Activated CD8-positive, alpha-beta memory T cell treated with anti-CD3 and anti-CD28 coated beads, Interleukin-2, amount 50 U/mL, for 1 hour (primary cell): ENCODE data around the gene MCF2L2.
"Not testable (repeated sequence)": the region's sequence is repeated elsewhere in the genome, so short reads cannot be mapped to it uniquely, and the experiment has no call there.

Experiments
- DNase-seq: peaks from one replicate; pipeline ENCODE4 v3.0.0-alpha.2; 2020; ENCODE audit errors: extremely low read depth

MCF2L2 gene

DNA sequence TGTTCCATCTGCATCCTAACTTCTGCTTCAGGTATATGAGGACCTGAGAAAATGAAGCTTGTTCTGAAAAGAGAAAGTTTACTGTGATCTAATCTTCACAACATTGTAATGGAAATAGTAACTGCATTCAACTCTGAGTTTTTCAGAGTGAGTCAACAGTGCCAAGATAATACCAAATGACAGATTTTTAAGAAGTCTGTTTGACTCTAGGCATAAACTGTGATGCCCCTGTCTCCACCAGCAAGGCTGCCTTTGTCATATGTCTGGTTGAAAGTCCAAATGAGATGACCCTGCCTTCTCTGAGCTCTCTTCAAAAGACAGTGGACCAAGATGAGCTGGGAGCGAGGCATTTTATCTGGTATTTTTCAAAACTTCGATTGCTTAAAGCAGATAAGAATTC is 220.2 kb downstream of the MCF2L2 start:
- no peak for DNase-seq

DNA sequence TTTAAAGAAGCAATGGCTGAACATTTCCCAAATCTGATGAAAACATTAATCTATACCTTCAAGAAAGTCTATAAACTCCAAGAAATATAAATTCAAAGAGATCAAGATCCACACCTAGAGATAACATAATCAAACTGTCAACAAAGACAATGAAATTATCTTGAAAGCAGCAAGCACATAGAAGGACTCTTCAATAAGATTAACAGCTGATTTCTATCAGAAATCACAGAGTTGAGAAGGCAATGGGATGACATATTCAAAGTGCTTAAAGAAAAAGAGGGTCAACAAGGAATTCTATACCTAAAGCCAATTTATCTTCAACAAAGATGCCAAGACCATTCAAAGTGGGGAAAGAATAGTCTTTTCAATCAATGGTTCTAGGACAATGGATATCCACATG is 224.7 kb downstream of the MCF2L2 start:
- DNase-seq = no peak

DNA sequence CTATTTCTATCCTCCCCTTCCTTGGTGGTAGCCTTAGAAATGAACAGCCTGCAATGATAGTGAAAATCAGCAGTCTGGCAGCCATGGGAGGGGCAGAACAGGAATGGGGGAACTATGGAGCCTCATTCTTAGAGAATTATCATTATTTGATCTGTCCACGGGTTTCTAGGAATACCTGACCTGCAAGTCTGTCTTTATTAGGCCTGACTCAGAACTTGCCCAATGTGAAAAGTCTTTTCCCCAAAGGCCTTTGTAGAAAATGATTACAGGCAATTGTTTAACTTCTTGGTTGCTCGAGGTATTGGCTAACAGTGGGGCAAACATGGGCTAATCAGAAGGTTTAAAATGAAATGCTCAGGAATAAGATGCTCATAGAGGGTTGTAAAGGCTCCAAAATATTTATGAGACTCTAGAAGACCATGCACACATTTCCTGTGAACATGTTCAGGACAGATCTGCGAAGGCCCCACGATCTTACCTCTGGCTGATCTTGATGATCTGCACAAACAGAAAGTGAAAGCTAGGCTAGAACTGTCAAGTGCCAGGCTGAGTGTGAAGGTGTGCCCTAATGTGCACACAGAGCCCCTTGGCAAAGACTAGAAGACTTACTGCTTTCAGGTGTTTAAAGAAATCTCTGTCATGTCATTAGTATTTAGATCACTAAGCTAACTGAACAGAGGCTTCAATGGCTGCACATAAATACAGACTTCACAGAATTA is 226.3 kb downstream of the MCF2L2 start:
- no peak for DNase-seq

DNA sequence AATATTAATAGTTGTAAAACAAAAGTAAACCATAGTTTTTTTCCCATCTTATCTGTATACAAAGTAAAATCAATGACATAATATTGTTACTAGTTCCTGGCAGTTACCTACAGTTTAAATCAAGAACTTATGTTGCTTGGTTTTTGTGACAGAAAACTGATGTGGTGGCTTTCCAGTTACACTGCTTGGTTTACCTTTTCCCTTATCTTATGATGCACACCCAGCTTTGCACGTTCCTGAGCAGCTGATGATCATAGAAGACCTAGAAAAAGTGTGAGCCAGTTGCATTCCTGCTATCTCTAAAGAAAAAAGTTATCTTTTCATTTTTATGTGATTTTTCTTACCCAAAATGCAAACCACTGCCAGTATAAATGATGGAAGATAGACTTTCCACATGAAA is 229.5 kb downstream of the MCF2L2 start:
- no peak for DNase-seq

DNA sequence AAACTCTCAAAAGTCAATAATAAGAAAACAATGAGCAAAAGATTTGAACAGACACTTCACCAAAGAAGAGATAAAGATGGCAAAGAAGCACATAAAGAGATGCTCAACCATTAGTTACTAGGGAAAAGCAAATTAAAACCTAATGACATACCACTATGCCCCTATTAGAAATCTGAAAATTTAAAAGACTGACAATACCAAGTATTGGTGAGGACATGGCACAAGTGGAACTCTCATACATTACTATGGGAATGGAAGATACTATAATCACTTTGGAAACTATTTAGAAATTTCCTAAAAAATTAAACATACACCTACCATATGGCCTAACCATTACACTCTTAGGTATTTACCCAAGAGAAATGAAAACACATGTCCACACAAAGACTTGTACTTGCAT is 230.7 kb downstream of the MCF2L2 start:
- no peak for DNase-seq

DNA sequence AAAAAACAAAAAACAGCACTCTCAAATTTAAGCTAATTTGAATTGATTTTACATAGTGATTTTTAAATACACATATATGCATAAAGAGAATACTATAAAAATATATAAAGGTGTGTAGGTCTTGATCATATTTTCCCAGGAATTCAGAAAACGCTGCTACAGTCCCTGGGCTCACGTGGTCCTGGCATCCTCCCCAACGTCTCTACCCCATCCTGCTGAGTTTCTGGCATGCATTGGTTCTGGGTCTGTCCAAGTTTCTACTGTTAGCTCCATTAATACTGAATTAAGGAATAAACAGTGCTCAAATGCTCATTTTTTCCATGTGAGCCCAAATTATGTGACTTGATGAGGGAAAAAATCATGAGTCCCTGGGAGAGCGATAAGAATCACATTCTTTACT is 233.2 kb downstream of the MCF2L2 start:
- no peak for DNase-seq

DNA sequence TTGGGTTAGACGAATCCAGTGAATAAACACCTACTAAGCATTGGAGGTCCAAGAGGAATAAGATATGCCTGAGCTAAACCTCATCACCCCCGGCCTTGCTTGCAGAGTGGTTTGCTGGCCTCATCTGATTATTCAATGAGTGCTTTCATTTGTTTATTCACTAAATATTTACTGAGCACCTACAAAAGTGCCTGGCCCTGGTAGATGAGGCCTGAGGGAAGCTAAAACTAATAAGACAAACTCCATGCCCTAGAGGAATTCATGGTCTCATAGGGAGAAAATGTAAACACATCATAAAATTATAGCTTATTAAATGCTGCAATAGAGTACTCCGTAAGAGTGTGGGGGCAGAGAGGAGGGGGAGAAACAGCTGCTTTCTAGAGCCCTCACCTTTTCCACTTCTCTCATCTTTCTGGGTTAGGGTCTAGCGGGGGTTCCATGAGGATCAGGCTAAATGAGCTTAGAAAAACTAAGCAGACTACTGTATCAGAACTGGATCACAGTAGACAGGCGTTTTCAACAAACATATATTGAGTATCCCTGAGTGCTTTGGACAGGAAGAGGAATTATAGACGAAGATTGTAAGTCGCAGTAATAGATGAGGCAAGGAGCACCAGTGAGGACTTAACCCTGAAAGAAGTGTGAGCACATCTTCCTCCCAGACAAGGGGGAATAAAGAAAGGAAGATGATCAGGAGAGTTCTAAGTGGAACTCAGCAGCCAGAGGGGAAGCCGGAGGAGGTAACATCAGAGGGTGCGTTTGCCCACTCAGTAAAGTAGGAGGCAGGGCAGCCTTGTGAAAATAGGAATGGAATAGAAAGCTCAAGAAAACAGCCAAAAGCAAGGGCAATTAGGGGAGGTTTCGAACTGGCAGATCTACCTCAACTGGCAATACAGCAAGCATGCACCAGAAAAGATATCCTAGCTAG is 234.4 kb downstream of the MCF2L2 start:
- DNase-seq = no peak

DNA sequence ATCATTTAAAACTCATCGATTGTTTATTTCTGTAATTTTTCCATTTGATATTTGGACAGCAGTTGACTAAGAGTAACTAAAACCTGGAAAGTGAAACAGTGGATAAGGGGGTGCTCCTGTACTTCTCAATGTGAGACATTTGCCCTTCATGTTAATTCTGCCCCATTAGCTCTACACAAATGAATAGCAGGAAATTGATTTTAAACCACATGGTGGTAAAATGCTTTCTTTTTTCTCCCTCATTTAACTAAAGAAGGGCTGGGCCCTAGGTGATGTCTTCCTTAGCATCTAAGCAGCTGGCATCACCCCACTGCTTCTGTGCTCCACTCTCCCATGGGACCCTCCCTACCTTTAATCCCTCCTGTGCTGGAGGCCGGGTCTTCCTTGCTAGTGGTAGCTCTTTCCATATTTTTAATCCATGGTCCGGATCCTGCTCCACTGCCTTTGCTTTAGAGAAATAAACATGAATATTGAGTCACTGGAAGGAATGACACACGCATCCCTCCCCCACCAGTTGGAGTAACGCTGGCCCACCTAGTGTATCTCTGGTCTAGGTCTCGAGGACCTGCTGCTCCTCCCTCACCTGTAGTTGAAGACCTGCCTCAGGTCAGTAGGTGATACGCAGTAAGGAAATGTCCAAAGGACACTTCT is 235.6 kb downstream of the MCF2L2 start:
- no peak for DNase-seq

DNA sequence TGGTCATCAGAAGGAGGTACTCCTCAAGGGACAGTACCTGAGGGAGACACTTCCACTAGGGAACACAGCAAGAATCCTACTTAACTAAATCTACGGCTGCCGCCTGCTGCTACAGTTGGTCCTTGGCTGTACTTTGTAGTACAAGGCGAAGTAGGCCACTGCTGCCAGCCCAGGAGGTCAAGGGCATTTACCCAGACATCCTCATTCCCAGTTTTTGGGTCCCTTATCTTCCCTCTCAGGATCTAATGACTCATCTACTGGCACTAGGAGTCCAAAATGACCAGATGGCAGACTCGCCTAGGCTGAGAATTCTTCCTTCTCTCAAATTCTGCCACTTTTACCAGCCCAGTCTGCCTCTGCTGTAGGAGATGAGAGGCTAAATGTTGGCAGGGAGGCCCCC is 238.8 kb downstream of the MCF2L2 start:
- DNase-seq = no peak

DNA sequence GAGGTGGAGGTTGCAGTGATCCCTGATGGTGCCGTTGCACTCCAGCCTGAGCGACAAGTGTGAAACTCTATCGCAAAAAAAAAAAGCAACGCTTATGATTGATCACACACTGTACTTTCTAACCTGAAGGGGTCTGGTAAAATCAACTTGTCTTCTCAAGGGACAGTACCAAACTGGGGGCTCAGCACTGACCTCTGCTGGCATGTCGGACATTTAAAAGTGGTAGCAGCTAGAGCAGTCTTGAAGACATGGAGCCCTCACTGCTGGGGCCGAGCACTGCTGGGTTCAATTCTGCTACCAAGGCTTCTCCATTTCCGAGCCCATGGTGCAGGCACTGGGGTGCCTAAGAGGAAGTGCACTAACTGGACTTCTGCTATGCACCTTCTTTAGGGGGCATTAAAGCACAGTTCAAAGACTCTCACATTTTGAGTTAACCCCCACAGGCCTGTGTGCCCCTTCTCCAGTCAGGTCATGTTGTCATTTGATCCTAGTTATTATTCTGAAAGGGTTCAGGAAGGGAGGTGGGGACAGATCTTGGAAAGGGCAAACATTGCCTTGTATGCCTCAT is 239.4 kb downstream of the MCF2L2 start:
- no peak for DNase-seq

DNA sequence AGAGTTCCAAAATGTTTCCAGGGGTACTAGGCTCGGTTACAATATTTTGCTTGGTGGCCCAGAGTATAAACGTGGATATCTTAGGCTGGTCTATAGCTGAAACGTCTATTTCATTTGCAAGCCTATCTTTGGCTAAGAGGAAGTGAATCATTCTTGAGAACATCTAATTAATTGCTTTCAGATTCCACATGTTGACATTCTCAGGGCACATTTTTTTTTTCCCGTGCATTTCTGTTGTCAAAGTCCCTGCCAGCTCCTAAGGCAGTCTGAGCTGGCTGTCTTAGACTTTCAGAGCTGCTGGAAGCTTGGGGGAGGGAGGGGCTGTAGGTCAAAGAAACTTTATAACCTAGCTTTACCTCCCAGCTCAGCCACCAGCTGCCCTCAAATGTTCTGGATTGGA is 242.7 kb downstream of the MCF2L2 start:
- no peak for DNase-seq

DNA sequence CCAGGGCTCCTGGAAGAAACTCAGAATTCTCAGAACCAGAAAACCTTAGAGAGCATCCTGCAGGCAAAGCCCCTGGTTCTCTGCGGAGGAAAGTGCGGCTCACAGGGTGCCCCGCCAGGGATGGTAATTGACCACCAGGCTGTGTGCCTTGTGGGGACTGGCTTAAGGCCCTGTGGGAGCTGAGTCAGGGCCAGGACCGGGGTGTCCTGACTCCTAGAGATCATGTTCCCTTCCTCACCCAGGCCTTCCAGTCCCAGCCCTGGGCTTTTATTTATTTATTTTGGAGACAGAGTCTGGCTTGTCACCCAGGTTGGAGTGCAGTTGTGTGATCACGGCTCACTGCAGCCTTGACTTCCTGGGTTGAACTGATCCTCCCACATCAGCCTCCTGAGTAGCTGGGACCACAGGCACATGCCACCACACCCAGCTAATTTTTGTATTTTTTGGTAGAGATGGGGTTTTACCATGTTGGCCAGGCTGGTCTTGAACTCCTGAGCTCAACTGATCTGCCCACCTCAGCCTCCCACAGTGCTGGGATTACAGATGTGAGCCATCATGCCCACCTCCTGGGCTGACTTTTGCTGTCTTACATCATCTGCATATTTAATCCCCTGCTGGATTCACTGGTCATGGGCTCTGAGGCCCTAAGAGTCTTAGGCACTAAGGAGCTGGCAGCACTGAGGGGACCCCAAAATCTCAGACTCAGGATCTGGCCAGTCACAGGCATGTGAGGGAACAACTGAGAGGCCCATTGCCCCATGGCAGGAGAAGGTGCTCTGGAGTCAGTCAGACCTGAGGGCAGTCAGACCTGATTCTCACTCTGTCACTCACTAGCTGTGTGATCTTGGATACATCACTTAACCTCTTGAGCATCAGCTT is 245.4 kb downstream of the MCF2L2 start:
- no peak for DNase-seq

DNA sequence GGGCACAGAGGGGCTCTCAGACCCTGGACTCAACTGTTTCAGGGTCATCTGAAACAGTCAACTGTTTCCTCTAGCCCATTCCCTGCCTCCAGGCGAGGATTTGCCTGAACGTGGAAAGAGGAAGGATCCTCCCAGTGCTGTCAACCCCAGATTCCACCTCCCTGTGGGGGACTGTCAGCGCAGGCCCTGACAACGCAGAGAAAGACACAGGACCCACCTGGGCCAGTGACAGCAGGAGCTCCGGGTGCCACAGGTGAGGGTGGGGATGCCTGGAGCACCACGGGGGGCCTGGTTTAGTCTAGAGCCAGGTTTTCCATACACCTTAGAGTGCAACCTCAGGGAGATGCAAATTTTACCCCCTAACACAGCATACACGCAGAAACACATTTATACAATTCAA is 246.3 kb downstream of the MCF2L2 start:
- DNase-seq = no peak

DNA sequence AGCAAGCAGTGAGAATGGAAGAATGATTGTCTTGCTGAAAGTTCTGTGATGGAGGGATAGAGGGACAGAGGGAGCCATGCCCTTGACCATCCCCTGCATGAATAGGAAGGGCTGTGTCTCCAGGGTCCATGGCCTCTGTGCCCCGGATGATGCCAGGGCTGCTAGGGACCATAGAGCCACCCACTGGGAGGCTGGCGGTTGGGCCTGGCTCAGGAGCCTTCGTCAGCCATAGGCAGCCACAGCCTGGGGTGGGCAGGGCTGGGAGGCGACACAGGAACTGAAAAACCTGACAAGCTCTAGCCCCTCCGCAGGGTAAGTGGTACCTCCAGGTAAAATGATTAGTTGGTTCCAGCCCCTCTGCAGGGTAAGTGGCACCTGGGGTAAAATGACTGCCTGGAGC is 246.8 kb downstream of the MCF2L2 start:
- DNase-seq = no peak

DNA sequence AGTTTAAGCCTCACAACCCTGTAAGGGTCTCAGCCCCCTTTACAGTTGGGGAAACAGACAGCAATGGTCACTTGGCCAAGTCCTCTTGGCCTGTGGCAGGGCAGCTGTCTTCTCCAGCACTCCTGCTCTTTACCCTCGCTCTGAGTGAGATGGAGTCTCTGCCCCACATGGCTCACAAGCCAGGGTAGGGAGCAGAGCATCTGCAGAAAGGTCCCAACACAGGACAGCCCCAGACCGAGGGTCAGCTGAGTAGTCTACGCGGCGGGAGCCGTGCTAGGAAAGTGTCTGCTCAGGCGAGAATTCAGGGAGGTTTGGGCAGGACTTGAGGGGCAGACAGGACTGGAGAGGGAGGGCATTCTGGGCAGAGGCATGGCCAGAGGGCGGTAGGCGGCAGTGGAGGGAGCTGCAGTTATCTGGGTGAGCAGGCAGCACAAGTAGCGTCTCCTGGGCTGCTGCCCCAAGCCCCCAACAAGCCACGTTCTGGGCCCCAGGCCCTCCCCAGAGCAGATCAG is 247.6 kb downstream of the MCF2L2 start:
- no peak for DNase-seq

DNA sequence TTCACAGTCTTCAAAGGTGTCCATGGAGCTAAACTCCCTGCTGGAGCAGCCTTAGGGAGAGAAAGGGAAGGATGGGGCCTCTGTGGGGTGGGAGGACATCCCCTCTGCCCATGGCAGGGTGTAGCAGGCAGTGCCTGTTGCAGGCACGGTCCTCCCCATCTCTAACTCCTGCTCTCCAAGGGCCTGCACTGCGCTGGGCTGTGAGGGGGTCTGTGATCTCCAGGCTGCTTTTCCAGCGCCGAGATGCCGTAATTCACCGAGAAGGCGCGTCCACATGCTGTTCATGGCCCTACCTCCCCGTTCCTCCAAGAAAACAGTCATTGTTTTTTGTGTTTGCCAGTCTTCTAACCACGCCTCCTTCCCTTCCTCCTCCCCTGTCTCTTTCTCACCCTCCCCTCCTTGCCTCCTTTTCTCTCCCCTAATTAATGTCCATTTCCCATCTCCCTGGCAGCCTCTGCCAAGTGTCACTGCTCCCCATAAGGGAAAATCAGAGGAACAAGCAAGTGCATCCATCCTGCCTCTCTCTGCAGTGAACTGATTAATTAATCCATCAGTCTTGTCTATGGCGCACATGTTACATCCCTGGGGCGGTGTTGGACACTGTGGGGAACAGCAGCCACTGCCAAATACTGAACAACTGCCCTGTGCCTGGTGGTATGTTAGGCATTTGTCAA is 248.2 kb downstream of the MCF2L2 start:
- no peak for DNase-seq

DNA sequence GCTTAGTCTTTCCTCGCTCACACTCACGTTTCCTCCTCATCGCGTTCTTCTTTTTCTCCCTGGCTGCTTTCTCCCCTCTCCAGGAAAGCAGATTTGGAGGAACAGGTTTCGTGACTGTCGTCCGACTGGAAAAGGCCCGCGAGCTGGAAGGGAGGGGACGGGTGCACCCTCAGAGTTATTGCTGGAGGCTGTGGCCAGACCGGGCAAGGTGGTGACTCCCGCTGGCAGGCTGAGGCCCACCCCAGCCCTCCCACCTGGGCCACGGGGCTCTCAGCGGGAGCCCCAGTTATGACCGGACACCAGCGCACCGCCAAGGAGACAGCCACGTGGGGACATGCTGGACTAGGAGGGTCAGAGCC is 248.9 kb downstream of the MCF2L2 start:
- not testable (repeated sequence) for DNase-seq

DNA sequence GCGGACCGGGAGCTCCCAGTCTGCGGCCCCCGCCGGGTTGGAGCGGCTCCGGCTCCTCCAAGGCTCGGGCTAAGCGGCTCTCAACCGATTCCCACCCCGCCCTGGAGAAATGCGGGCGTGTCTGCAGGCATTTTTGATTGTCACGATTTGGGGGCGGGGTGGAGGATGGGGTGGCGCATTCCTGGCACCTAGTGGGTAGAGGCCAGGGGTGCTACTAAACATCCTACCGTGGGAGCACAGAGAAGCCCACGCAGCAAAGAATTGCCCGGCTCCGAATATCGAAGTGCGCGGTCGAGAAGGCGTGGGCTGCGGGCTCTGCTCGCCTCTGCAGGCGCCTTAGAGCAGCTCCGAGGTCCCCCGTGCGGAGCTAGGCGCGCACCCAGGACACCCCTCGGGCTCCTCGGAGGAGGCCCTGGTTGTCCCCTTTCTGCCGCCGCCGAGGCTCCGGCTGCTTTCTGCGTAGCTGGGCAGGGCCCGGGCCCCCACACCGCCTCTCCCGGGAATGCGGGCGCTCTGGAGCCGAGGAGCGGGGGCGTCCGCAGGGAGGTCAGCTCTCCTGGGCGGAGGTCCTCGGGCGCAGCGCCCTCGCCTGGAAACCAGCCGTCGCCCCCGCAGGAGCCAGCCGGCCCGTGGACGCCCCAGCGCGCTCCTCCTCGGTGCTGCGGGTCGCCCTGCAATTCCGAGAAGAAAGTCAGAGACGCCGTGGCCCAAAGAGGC is 249.4 kb downstream of the MCF2L2 start:
- DNase-seq = no peak

DNA sequence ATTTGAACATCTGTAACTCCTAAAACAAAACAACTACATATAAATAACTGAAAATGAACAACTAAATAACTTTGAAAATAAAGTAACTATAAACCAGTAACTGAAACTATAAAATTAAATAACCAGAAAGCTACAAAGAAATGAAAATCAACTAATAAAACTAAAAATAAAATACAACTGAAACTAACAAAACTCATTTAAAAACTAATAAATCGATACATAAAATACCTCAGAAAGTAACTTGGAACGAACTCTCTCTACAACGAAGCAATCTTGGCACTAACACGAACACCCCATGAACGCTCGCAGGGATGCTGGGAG is 249.9 kb downstream of the MCF2L2 start:
- DNase-seq = no peak

DNA sequence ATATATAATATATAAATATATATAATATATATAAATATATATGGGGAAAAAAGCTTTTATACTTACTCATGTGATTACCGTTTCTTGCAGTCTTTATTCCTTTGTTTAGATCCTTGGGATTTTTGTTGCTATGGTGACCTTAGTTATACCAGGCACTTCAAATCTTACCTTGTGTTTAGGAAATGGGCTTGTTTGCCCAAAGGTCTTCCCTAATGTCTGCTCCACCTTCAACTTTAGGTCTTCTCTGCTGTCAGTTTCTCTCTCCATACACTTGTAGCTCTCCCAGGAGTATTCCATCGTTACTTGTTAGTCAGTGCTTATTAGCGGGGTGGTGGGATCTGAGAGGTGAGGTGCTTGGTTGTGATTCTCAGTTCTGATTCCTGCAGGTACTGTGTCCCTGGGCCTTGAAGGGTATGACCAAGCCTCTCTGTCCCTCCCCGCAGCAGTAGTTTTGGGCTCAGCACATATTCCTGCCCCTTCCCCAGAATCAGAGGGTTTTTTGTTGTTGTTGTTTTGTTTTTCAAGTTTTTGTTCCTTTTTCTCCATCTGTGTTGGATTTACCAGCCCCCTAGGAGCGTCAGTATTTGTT is 256.3 kb downstream of the MCF2L2 start:
- DNase-seq = no peak
